Uterus (tissue), 4 donors: Measurements from ENCODE around the gene MLPH. TPM values are rescaled to one million over a fixed set of nuclear protein-coding genes. Genes with fewer than 3 reads are reported as not detected.

ENCODE experiments used
- DNase-seq, 2 donors: peaks; one replicate each; pipeline ENCODE4 v3.0.0-alpha.2; 2019 to 2020
- H3K27ac ChIP-seq, 2 donors: fragments of 200-600 bp; sonication (generic); 1 replicate in 1 of 2; 2 replicates in 1 of 2; pipeline ENCODE4 v1.5.1; 2016 to 2018
- H3K27me3 ChIP-seq, 2 donors: fragments of 200-600 bp; sonication (generic); one replicate each; pipeline ENCODE4 v1.5.1; 2018 to 2019; ENCODE audit warnings: control low read depth in 1 of 2
- H3K36me3 ChIP-seq, 2 donors: fragments of 200-600 bp; sonication (generic); one replicate each; pipeline ENCODE4 v1.5.1; 2019; ENCODE audit warnings: control low read depth in 1 of 2
- H3K4me1 ChIP-seq, 2 donors: fragments of 200-600 bp; sonication (generic); one replicate each; pipeline ENCODE4 v1.5.1; 2018 to 2019; ENCODE audit warnings: control low read depth in 1 of 2
- H3K4me3 ChIP-seq, 2 donors: fragments of 200-600 bp; sonication (generic); 1 replicate in 1 of 2; 2 replicates in 1 of 2; pipeline ENCODE4 v1.5.1; 2018 to 2019; ENCODE audit warnings: mild to moderate bottlenecking in 1 of 2
- H3K9me3 ChIP-seq, 2 donors: fragments of 200-600 bp; sonication (generic); one replicate each; pipeline ENCODE4 v1.5.1; 2019; ENCODE audit warnings: control low read depth in 1 of 2
- POLR2A ChIP-seq, 2 donors: fragments of 450-650 bp; IDR thresholded peaks; one replicate each; pipeline ENCODE4 v1.6.1; 2016; ENCODE audit warnings: antibody characterized with exemption in 2 of 2, mild to moderate bottlenecking in 1 of 2, moderate library complexity in 1 of 2
- intact Hi-C: fragments of 100-400 bp; cut with DNase I; formaldehyde crosslinking; loops from one replicate; pipeline ENCODE4 v1.15.1; 2023; ENCODE audit warnings: low total_unique reads
- total RNA-seq, 4 donors: library from RNA; depleted of rRNA in 3 of 4; stranded (reverse); fragments of >200 nt in 3 of 4; gene quantifications; one replicate each; pipeline versions ENCODE4 v1.1.0 to v1.2.4, GENCODE V29; 2014 to 2023
- TF ChIP-seq, protein P1 (sequence below), 4 experiments: fragments of 200-600 bp in 2 of 4; fragments of 450-650 bp in 2 of 4; sonication (generic) in 2 of 4; IDR thresholded peaks; one replicate each; pipeline ENCODE4 v1.5.1; 2016 to 2019; ENCODE audit warnings: antibody characterized with exemption in 4 of 4, mild to moderate bottlenecking in 2 of 4, moderate library complexity in 1 of 4
- donor health status: DM: yes; HTN: yes; CAD: no.

Gene MLPH
- total RNA-seq, 4 donors from 2014 or later = 1.2 to 16.5 (median 8.9) TPM

DNA sequence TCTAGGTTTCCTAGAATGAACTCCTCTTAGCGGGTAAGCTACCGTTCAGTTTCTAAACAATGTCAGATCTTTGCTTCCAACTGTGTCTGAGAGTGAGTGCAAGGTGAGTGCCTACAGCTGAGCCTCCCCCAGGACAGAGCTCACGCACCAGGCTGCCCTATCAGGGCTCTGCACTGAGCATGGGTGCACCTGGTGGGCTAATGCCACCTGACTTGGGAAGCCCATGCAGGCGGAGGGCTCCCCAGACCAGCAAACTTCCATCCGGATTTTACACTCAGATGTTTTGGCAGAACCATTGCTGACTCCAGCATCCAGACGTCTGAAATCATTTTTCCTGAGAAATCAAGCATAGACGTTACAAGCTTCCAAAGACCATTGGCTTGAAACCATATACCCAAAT lies 16.1 kb upstream of the MLPH start:
- H3K36me3 ChIP-seq = no peaks in the 10 kb centered on the region
- no peaks in the 10 kb centered on the region for H3K27me3 ChIP-seq
- no peak for DNase-seq
- H3K4me3 ChIP-seq = no peak overlapping the region
- H3K4me1 ChIP-seq = peaks cover 0 to 4% of the 10 kb centered on the region in 2 donors
- TF ChIP-seq POLR2A (IDR thresholded peaks at IDR 0.05) = no peak
- TF ChIP-seq, protein P1, sequence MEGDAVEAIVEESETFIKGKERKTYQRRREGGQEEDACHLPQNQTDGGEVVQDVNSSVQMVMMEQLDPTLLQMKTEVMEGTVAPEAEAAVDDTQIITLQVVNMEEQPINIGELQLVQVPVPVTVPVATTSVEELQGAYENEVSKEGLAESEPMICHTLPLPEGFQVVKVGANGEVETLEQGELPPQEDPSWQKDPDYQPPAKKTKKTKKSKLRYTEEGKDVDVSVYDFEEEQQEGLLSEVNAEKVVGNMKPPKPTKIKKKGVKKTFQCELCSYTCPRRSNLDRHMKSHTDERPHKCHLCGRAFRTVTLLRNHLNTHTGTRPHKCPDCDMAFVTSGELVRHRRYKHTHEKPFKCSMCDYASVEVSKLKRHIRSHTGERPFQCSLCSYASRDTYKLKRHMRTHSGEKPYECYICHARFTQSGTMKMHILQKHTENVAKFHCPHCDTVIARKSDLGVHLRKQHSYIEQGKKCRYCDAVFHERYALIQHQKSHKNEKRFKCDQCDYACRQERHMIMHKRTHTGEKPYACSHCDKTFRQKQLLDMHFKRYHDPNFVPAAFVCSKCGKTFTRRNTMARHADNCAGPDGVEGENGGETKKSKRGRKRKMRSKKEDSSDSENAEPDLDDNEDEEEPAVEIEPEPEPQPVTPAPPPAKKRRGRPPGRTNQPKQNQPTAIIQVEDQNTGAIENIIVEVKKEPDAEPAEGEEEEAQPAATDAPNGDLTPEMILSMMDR (IDR thresholded peaks at IDR 0.05) = no peak
- no peak overlapping the region for H3K27ac ChIP-seq
- no peaks in the 10 kb centered on the region for H3K9me3 ChIP-seq
- intact Hi-C loops = loop anchor here (5.0 kb wide), 1 partner anchor 54 kb away; no protein-coding TSS in a partner anchor

DNA sequence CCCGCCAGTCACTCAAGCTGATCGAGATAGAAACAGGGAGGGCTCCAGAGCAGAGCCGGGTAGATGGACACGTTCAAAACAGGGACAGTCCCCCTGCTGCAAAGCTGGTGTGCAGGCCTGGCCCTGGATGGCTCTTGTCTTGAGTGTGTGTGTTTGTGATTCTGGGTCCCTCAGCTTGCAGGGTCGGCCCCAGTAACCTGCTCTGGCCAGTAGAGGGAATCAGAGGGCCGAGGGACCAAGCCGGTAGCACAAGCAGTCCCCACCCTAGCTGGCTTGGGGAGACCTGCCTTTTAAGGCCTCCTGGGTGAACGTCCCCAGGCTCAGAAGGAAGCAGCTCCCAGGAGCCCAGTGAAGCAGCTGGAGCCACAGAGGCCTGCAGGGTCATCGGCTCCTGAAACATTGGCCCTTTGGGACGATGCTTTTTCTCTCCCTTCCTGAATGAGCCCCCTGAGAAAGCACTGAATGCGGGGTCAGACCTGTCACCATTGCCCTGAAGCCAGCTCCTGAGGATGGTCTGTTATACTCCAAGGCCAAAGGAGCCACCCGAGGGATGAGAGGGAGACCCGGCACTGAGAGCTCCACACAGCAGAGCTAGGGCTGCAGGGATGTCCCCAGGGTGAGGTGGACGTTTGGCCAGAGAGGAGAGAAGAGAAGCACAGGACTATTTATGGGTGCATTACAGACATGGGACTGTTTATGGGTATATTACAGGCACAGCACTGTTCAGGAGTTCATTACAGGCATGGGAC lies 15.4 kb upstream of the MLPH start:
- no peaks in the 10 kb centered on the region for H3K9me3 ChIP-seq
- H3K36me3 ChIP-seq = no peaks in the 10 kb centered on the region
- intact Hi-C loops = loop anchor here (5.0 kb wide), 1 partner anchor 54 kb away; no protein-coding TSS in a partner anchor
- H3K27ac ChIP-seq = peak overlapping the region in 1 of 2 donors; percentile 8
- TF ChIP-seq, protein P1 (IDR thresholded peaks at IDR 0.05) = peak; percentile 29 to 58 (median 48)
- TF ChIP-seq POLR2A (IDR thresholded peaks at IDR 0.05) = no peak
- peaks cover 0 to 4% of the 10 kb centered on the region in 2 donors for H3K4me1 ChIP-seq
- no peaks in the 10 kb centered on the region for H3K27me3 ChIP-seq
- H3K4me3 ChIP-seq = no peak overlapping the region
- DNase-seq = no peak

DNA sequence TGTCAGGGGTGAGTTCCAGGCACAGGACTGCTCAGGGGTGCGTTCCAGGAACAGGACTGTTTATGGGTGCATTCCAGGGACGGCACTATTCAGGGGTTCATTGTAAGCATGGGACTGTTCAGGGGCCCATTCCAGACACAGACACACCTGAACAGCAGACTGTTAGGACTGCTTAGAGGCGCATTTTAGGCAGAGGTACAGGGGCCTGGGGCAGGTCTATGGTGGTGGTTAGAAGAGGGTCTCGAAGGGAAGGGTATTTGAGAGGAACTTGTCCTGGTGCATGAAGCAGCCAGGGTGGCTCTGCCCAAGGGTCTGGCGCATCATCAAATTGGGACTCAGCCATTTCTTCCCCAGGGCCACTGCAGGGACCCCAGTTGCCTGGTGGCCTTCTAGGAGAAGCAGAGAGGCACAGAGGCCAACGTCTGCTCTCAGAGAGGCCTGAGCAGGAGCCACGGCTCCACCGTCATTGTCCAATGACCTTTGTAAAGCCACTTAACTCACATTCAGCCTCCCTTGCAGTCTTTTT lies 14.8 kb upstream of the MLPH start:
- peaks cover 0 to 4% of the 10 kb centered on the region in 2 donors for H3K4me1 ChIP-seq

DNA sequence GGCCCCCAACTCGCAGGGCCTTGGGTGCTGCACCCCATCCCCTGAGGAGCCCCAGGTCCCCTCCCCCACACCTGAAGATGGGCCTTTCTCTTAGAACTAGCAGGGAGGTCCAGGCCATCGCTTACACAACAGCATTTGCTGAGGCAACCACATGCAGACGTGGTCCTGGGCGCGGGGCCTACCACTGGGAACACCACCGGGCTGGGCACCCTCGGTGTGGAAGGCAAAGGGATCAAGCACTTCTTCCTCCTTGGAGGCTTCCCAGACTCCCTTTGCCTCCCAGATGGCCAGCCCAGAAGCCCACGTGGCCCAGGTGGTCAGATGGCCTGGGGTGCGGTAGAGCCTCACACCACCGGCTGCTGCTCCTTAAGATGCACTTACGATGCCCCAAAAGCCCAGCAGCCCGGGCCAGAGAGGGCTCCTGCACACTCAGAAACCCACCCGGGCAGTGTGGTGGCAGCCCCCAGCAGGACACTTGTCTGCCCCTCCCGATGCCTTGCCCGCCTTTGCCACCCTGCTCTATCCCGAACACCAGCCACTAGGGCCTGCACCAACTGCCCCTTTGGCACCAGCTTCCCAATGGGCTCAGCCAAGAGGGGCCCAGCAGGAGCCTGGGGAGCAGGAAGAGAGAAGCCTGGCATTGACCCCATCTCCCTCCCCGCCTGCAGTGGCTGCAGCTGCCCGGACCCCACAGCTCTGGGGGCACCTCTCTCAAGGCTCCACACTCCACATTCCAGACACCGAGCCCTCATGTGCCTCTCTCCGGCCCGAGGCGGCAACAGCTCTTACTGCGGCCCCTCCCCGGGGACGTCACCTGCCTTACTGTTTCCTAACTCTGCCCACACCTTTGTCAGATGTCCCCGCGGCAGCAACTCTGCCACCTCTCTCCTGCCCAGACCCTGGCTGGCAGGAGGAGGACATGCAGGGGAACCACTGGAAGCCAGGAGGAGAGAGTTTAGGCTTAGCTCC lies 13.9 kb upstream of the MLPH start:
- TF ChIP-seq, protein P1 (IDR thresholded peaks at IDR 0.05) = no peak
- TF ChIP-seq POLR2A (IDR thresholded peaks at IDR 0.05) = no peak
- no peaks in the 10 kb centered on the region for H3K27me3 ChIP-seq
- no peaks in the 10 kb centered on the region for H3K9me3 ChIP-seq
- no peaks in the 10 kb centered on the region for H3K36me3 ChIP-seq
- peak overlapping the region; percentile 92 to 94 for H3K27ac ChIP-seq
- H3K4me3 ChIP-seq = no peak overlapping the region
- intact Hi-C loops = loop anchor here (5.0 kb wide), 1 partner anchor 56 kb away; no protein-coding TSS in a partner anchor
- DNase-seq = no peak
- H3K4me1 ChIP-seq = peaks cover 0 to 4% of the 10 kb centered on the region in 2 donors

More for the DNA sequence above, 14.8 kb upstream of the MLPH start:
- intact Hi-C loops = loop anchor here (5.0 kb wide), 1 partner anchor 55 kb away; no protein-coding TSS in a partner anchor
- no peaks in the 10 kb centered on the region for H3K9me3 ChIP-seq
- no peaks in the 10 kb centered on the region for H3K27me3 ChIP-seq
- DNase-seq = no peak
- TF ChIP-seq POLR2A (IDR thresholded peaks at IDR 0.05) = no peak
- TF ChIP-seq, protein P1 (IDR thresholded peaks at IDR 0.05) = no peak
- H3K27ac ChIP-seq = peak overlapping the region in 1 of 2 donors; percentile 8
- H3K4me3 ChIP-seq = no peak overlapping the region
- H3K36me3 ChIP-seq = no peaks in the 10 kb centered on the region
